ENCODE measurements around the gene ZDHHC11. TPM values are rescaled to one million over a fixed set of nuclear protein-coding genes. Genes with fewer than 3 reads are reported as not detected.
"Not testable (repeated sequence)": the region's sequence is repeated elsewhere in the genome, so short reads cannot be mapped to it uniquely, and the experiment has no call there.

The ZDHHC11 gene
- total and polyA plus RNA-seq, 2 of the 4 experiments (the other 2 are of a cell fraction), result 0.36 to 1.6 TPM

GRCh38 chr5:880816-881550, 30.2 kb upstream of the ZDHHC11 start:
- Histone ChIP-seq H4K5ac (ENCODE audit: low read depth, low read length) (no peak overlapping the region), H3K79me1 (ENCODE audit: low read depth in 1 of 2, low read length in 2 of 2) (peaks cover 30 to 35% of the 10 kb centered on the region in 2 experiments), H2AFZ (replicated peaks; ENCODE audit: low read length, poor library complexity) (no peak overlapping the region), H2BK20ac (ENCODE audit: low read depth, low read length) (no peak overlapping the region), H3K56ac (ENCODE audit: extremely low read depth, insufficient read depth, low read length) (no peak overlapping the region), H3K36me3 (ENCODE audit: control insufficient read depth, insufficient read depth, low read length) (peaks cover 73% of the 10 kb centered on the region), H3K27me3 (ENCODE audit: control insufficient read depth, insufficient read depth, low read length) (no peaks in the 10 kb centered on the region), H2BK15ac (ENCODE audit: low read depth, low read length) (no peak overlapping the region), H3K9me3 (ENCODE audit: control insufficient read depth, insufficient read depth, low read length) (no peaks in the 10 kb centered on the region), H3K14ac (replicated peaks; ENCODE audit: low read depth, low read length) (no peak overlapping the region), H4K91ac (ENCODE audit: insufficient read depth, low read depth, low read length) (no peak overlapping the region), H2BK120ac (ENCODE audit: low read depth, low read length) (no peak overlapping the region), H3K27ac (ENCODE audit: insufficient read depth, low read length) (no peak overlapping the region), H2AK5ac (ENCODE audit: low read depth, low read length) (no peak overlapping the region), H3K9me1 (ENCODE audit: insufficient read depth, low read length) (peaks cover 11% of the 10 kb centered on the region), H4K8ac (ENCODE audit: low read depth in 2 of 2, low read length in 2 of 2) (no peak overlapping the region), H3K23ac (ENCODE audit: low read depth, low read length) (no peak overlapping the region), H3K4ac (ENCODE audit: low read depth, low read length) (no peak overlapping the region), H3K4me2 (ENCODE audit: low read depth, low read length) (no peak overlapping the region), H3K18ac (ENCODE audit: low read depth, low read length) (no peak overlapping the region), H2AK9ac (replicated peaks; ENCODE audit: low read depth, low read length, poor library complexity) (no peak overlapping the region), H3K4me1 (ENCODE audit: control insufficient read depth, insufficient read depth, low read length) (no peaks in the 10 kb centered on the region), H2BK5ac (ENCODE audit: low read depth, low read length, poor library complexity, severe bottlenecking) (no peak overlapping the region), H3K9ac (ENCODE audit: low read depth, low read length) (no peak overlapping the region), H3K4me3 (ENCODE audit: insufficient read depth, low read depth, low read length) (no peak overlapping the region), H4K20me1 (ENCODE audit: insufficient read depth, low read length) (peaks cover 29% of the 10 kb centered on the region)
- no peak for DNase-seq
- TF ChIP-seq CHD1 (IDR thresholded peaks at IDR 0.05; ENCODE audit: low read depth, low read length) (no peak), SMC3 (IDR thresholded peaks at IDR 0.05; ENCODE audit: low read depth, low read length) (no peak), CTCF (conservative IDR thresholded peaks at IDR 0.05; ENCODE audit: low read depth, low read length) (no peak)
- no peak for ATAC-seq (ENCODE audit: low read depth)
- POLR2A ChIA-PET (ENCODE audit: unreplicated experiment), result no interaction called here
- intact Hi-C loops (cut with micrococcal nuclease) (no loop called here), in situ Hi-C loops (cut with MboI; ENCODE audit: low sequenced_read_pairs) (no loop called here), dilution Hi-C loops (cut with HindIII; ENCODE audit: low sequenced_read_pairs, unreplicated experiment) (no loop called here)
- CTCF ChIA-PET, result no interaction called here
- 96% methylated on average over 13 of the region's 35 CpGs; no CpG with 5 or more reads in 1 of the 2 experiments for WGBS, 2 experiments (ENCODE audit: extremely low coverage in 2 of 2, insufficient read length in 1 of 2)
- no TSS peak for BruUV-seq (replicated peaks)

GRCh38 chr5:878677-879076, 27.9 kb upstream of the ZDHHC11 start:
- H2BK20ac ChIP-seq (ENCODE audit: low read depth, low read length); POLR2A ChIA-PET (ENCODE audit: unreplicated experiment); H3K27ac ChIP-seq (ENCODE audit: insufficient read depth, low read length); BruUV-seq (replicated peaks); intact Hi-C loops (cut with micrococcal nuclease); H4K91ac ChIP-seq (ENCODE audit: insufficient read depth, low read depth, low read length); H3K4me3 ChIP-seq (ENCODE audit: insufficient read depth, low read depth, low read length); H3K27me3 ChIP-seq (ENCODE audit: control insufficient read depth, insufficient read depth, low read length); ATAC-seq (ENCODE audit: low read depth); H3K4me2 ChIP-seq (ENCODE audit: low read depth, low read length); H3K23ac ChIP-seq (ENCODE audit: low read depth, low read length); H3K18ac ChIP-seq (ENCODE audit: low read depth, low read length); H3K14ac ChIP-seq (replicated peaks; ENCODE audit: low read depth, low read length); CTCF ChIA-PET; H3K9ac ChIP-seq (ENCODE audit: low read depth, low read length); DNase-seq; H2BK5ac ChIP-seq (ENCODE audit: low read depth, low read length, poor library complexity, severe bottlenecking); H3K4ac ChIP-seq (ENCODE audit: low read depth, low read length); H2AFZ ChIP-seq (replicated peaks; ENCODE audit: low read length, poor library complexity); H2AK5ac ChIP-seq (ENCODE audit: low read depth, low read length); H2BK15ac ChIP-seq (ENCODE audit: low read depth, low read length); H3K4me1 ChIP-seq (ENCODE audit: control insufficient read depth, insufficient read depth, low read length); in situ Hi-C loops (cut with MboI; ENCODE audit: low sequenced_read_pairs); H4K8ac ChIP-seq (ENCODE audit: low read depth in 2 of 2, low read length in 2 of 2); H3K9me3 ChIP-seq (ENCODE audit: control insufficient read depth, insufficient read depth, low read length); H3K56ac ChIP-seq (ENCODE audit: extremely low read depth, insufficient read depth, low read length); H4K5ac ChIP-seq (ENCODE audit: low read depth, low read length); H2BK120ac ChIP-seq (ENCODE audit: low read depth, low read length); H2AK9ac ChIP-seq (replicated peaks; ENCODE audit: low read depth, low read length, poor library complexity); dilution Hi-C loops (cut with HindIII; ENCODE audit: low sequenced_read_pairs, unreplicated experiment): not testable (repeated sequence)
- H3K36me3 ChIP-seq (ENCODE audit: control insufficient read depth, insufficient read depth, low read length), result peaks cover 65% of the 10 kb centered on the region
- WGBS, 2 experiments (ENCODE audit: extremely low coverage in 2 of 2, insufficient read length in 1 of 2), result no CpG with 5 or more reads among the region's 8 CpGs
- peaks cover 20 to 27% of the 10 kb centered on the region in 2 experiments for H3K79me1 ChIP-seq (ENCODE audit: low read depth in 1 of 2, low read length in 2 of 2)
- H4K20me1 ChIP-seq (ENCODE audit: insufficient read depth, low read length), result peaks cover 19% of the 10 kb centered on the region
- H3K9me1 ChIP-seq (ENCODE audit: insufficient read depth, low read length), result peaks cover 11% of the 10 kb centered on the region
